DND-41 (cell line): ENCODE measurements around the gene KPNA1.

Experiments used
- EZH2 ChIP-seq: IDR thresholded peaks from 3 replicates; pipeline ENCODE4 v1.6.1; 2012; ENCODE audit warnings: borderline replicate concordance, low read depth, mild to moderate bottlenecking, moderate library complexity, low read length, inconsistent platforms; ENCODE audit not compliant: severe bottlenecking
- TF ChIP-seq, protein P1 (sequence below): IDR thresholded peaks from 2 replicates; pipeline ENCODE4 v1.5.1; 2012; ENCODE audit warnings: borderline replicate concordance, low read length, moderate library complexity, mild to moderate bottlenecking; ENCODE audit not compliant: poor library complexity, severe bottlenecking; ENCODE audit errors: extremely low read depth

- TF ChIP-seq, protein P1, sequence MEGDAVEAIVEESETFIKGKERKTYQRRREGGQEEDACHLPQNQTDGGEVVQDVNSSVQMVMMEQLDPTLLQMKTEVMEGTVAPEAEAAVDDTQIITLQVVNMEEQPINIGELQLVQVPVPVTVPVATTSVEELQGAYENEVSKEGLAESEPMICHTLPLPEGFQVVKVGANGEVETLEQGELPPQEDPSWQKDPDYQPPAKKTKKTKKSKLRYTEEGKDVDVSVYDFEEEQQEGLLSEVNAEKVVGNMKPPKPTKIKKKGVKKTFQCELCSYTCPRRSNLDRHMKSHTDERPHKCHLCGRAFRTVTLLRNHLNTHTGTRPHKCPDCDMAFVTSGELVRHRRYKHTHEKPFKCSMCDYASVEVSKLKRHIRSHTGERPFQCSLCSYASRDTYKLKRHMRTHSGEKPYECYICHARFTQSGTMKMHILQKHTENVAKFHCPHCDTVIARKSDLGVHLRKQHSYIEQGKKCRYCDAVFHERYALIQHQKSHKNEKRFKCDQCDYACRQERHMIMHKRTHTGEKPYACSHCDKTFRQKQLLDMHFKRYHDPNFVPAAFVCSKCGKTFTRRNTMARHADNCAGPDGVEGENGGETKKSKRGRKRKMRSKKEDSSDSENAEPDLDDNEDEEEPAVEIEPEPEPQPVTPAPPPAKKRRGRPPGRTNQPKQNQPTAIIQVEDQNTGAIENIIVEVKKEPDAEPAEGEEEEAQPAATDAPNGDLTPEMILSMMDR: no peak
- no peak for TF ChIP-seq EZH2
These were observed 2.5 kb downstream of the KPNA1 start for GRCh38 chr3:122512284-122512683.
